GM19324 (cell line): ENCODE data around the gene SORCS2.

Experiments used
- ATAC-seq: cut with Tn5 transposase; IDR thresholded peaks from one replicate; pipeline ENCODE4 v1.9.1; 2021; ENCODE audit warnings: mild to moderate bottlenecking, moderate library complexity; ENCODE audit not compliant: unreplicated experiment, low FRiP score

The SORCS2 gene

GRCh38 chr4:7631288-7632014 is 439.1 kb downstream of the SORCS2 start:
- no peak for ATAC-seq

DNA sequence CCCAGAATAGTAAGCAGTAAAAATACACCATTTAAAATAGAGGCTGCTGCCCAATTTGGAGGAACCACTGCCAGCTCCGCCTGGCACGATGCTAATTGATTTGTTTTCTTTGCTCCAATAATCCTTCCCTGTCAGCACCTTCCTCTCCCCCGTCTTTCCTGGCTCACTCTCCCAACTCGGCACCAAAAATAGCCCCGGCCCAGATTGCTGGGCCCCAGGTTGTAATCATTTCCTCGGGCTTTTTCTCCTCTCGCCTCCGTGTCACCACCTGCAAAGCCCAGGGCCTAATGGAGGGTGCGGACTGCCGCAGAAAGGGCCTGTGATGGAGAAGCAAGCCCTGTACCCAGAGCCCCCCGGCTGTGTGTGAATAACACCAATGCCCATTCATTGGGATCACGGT is 440.0 kb downstream of the SORCS2 start:
- no peak for ATAC-seq

GRCh38 chr4:7632971-7633370 is 440.6 kb downstream of the SORCS2 start:
- ATAC-seq = no peak

GRCh38 chr4:7634661-7635251 is 442.4 kb downstream of the SORCS2 start:
- no peak for ATAC-seq

- no peak for ATAC-seq
Observed at GRCh38 chr4:7635445-7636239, 443.3 kb downstream of the SORCS2 start.

GRCh38 chr4:7636240-7636508 is 443.8 kb downstream of the SORCS2 start:
- ATAC-seq = no peak

- ATAC-seq = no peak
Observed at GRCh38 chr4:7637139-7637538, 444.8 kb downstream of the SORCS2 start.

DNA sequence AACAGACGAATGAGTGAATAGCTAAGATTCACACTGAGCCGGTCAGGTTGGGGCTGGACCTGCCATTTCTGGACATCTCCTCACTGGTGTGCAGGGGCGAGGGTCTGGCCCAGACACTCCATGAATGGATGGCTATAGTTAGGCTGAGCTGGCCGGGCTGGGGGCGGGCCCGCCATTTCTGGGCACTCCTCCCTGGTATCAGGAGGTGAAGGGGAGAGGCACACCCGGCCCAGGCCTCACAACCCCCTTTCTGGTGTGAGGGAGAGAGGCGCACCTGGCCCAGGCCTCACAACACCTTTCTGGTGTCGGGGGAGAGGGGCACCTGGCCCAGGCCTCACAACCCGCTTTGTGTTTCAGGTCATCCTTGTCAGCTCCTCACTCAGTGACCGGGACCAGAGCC is 445.6 kb downstream of the SORCS2 start:
- ATAC-seq = no peak

- ATAC-seq = no peak
Observed at GRCh38 chr4:7638489-7638888, 446.2 kb downstream of the SORCS2 start.

DNA sequence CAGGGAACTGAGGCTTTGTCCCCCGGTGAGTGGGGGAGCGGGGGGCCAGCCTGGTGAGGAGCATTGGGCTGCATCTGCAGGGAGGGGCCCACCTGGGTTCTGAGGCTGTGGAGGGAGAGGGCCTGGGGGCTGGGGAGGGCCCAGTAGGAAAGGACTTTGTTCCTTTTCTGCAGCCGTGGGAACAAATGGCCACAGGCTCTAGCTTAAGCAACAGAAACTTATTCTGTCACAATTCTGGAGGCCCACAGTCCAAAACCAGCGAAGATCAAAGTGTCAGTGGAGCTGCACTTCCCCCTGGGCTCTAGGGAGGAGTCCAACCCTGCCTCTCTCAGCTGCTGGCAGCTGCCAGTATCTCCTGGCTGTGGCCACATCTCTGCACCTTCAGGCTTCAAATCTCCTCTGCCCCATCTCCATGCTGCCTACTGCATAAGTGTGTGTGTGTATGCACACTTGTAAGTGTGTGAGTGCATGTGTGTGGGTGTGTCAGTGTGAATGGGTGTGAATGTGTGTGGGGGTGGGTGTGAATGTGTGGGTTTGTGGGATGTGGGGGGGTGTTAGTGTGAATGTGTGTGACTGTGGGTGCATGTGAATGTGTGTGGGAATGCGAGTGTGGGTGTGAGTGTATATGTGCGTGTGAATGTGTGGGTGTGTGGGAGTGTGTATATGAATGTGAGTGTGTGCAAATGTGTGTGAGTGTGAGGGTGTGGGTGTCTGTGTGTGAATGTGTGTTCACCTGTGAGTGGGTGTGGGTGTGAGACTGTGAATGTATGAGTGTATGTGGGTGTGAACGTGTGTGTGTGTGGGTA is 446.8 kb downstream of the SORCS2 start:
- no peak for ATAC-seq

DNA sequence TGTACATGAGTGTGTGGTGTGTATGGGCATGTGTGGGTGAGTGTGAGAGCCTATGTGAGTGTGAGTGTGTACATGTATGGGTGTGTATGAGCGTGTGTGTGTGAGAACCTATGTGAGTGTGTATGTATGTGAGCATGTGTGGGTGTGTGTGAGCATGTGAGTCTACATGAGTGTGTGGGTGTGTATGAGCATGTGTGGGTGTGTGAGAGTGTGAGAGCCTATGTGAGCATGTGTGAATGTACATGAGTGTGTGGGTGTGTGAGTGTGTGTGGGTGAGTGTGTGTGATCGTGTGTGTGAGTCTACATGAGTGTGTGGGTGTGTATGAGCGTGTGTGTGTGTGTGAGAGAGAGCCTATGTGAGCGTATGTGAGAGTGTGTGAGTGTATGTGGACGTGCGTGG is 447.8 kb downstream of the SORCS2 start:
- ATAC-seq = no peak

GRCh38 chr4:7641712-7642111 is 449.4 kb downstream of the SORCS2 start:
- no peak for ATAC-seq

- ATAC-seq = no peak
Observed at GRCh38 chr4:7642741-7643458, 450.6 kb downstream of the SORCS2 start.

GRCh38 chr4:7645158-7645557 is 452.8 kb downstream of the SORCS2 start:
- no peak for ATAC-seq

DNA sequence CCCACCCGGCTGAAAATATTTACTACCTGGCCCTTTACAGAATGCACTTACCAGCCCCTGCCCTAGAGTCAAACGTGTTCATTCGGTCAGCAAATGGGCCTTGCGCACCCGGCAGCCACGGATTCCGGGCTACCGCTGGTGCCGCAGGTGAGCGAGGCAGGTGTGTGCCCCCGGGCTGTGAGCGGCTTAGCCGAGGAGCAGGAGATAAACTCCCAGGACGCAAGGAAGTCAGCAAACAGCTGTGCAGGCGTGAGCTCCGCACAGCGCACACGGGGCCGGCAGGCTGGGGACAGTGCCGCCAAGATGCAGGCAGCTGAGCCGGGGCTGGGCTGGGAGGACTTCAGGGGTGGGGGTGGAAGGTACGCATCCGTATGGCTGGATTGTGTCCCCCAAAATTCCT is 453.6 kb downstream of the SORCS2 start:
- no peak for ATAC-seq

- no peak for ATAC-seq
Observed at GRCh38 chr4:7646384-7647061, 454.2 kb downstream of the SORCS2 start.

- no peak for ATAC-seq
Observed at GRCh38 chr4:7647186-7647585, 454.8 kb downstream of the SORCS2 start.

GRCh38 chr4:7647600-7648543 is 455.5 kb downstream of the SORCS2 start:
- ATAC-seq = no peak
